Astrocyte (in vitro differentiated cells and primary cell): Measurements from ENCODE around the gene ADAM33. TPM values are rescaled to one million over a fixed set of nuclear protein-coding genes. Genes with fewer than 3 reads are reported as not detected.

ENCODE experiments used
- DNase-seq: peaks from one replicate; pipeline ENCODE4 v3.0.0-alpha.2; 2010; ENCODE audit warnings: low read depth
- FAIRE-seq: peaks from 2 replicates; lab custom pipeline; 2011; peaks lifted over from hg19 to GRCh38; lab: Jason Lieb, UNC
- H2AFZ ChIP-seq: 2 replicates; pipeline ENCODE4 v1.6.0; 2012; ENCODE audit warnings: low read depth, low read length, inconsistent platforms
- H3K27ac ChIP-seq: 2 replicates; pipeline ENCODE4 v1.5.1; 2011; ENCODE audit warnings: low read depth, low read length, inconsistent platforms
- H3K27me3 ChIP-seq: 2 replicates; pipeline ENCODE4 v1.6.0; 2011; ENCODE audit warnings: low read length, inconsistent platforms; ENCODE audit not compliant: insufficient read depth
- H3K36me3 ChIP-seq: 2 replicates; pipeline ENCODE4 v1.5.1; 2011; ENCODE audit warnings: low read length, inconsistent platforms; ENCODE audit not compliant: insufficient read depth
- H3K4me1 ChIP-seq: 2 replicates; pipeline ENCODE4 v1.5.1; 2011; ENCODE audit warnings: low read length, inconsistent platforms; ENCODE audit not compliant: insufficient read depth
- H3K4me2 ChIP-seq: 2 replicates; pipeline ENCODE4 v1.6.0; 2012; ENCODE audit warnings: low read length, inconsistent platforms
- H3K4me3 ChIP-seq: 2 replicates; pipeline ENCODE4 v1.5.1; 2011; ENCODE audit warnings: low read depth, mild to moderate bottlenecking, low read length, inconsistent platforms; ENCODE audit not compliant: insufficient read depth
- H3K79me2 ChIP-seq: 2 replicates; pipeline ENCODE4 v1.6.0; 2012; ENCODE audit warnings: mild to moderate bottlenecking, low read length, inconsistent platforms; ENCODE audit not compliant: insufficient read depth
- H3K9ac ChIP-seq: 2 replicates; pipeline ENCODE4 v1.6.0; 2012; ENCODE audit warnings: mild to moderate bottlenecking, low read length, inconsistent platforms
- H3K9me3 ChIP-seq: 2 replicates; pipeline ENCODE4 v1.5.1; 2012; ENCODE audit warnings: low read depth, mild to moderate bottlenecking, low read length, inconsistent platforms; ENCODE audit not compliant: insufficient read depth
- H4K20me1 ChIP-seq: 2 replicates; pipeline ENCODE4 v1.6.0; 2012; ENCODE audit warnings: low read length, inconsistent platforms; ENCODE audit not compliant: insufficient read depth
- H3K27ac Mint-ChIP-seq: one replicate; pipeline ENCODE4 v1.8.0; 2021; ENCODE audit warnings: mild to moderate bottlenecking, mixed read lengths; ENCODE audit not compliant: unreplicated experiment
- H3K27me3 Mint-ChIP-seq: one replicate; pipeline ENCODE4 v1.8.0; 2021; ENCODE audit warnings: low read depth, mixed read lengths; ENCODE audit not compliant: unreplicated experiment
- H3K36me3 Mint-ChIP-seq: one replicate; pipeline ENCODE4 v1.8.0; 2021; ENCODE audit warnings: low read depth, mixed read lengths; ENCODE audit not compliant: unreplicated experiment
- H3K4me1 Mint-ChIP-seq: one replicate; pipeline ENCODE4 v1.8.0; 2021; ENCODE audit warnings: low read depth, mixed read lengths; ENCODE audit not compliant: unreplicated experiment
- H3K4me3 Mint-ChIP-seq: one replicate; pipeline ENCODE4 v1.8.0; 2021; ENCODE audit warnings: mild to moderate bottlenecking, moderate library complexity, mixed read lengths; ENCODE audit not compliant: unreplicated experiment
- H3K9me3 Mint-ChIP-seq: one replicate; pipeline ENCODE4 v1.8.0; 2021; ENCODE audit warnings: mild to moderate bottlenecking, mixed read lengths; ENCODE audit not compliant: unreplicated experiment
- CTCF ChIP-seq: IDR thresholded peaks from 2 replicates; pipeline ENCODE4 v1.5.1; 2011; ENCODE audit warnings: low read depth, mild to moderate bottlenecking, inconsistent platforms, low read length, moderate library complexity; ENCODE audit not compliant: insufficient read depth
- EZH2 ChIP-seq: IDR thresholded peaks from 2 replicates; pipeline ENCODE4 v1.6.1; 2012; ENCODE audit warnings: mild to moderate bottlenecking, low read length, inconsistent platforms; ENCODE audit not compliant: insufficient read depth
- total RNA-seq: library from RNA; stranded (reverse); gene quantifications from 2 replicates; pipeline ENCODE4 v1.2.1, GENCODE V29; 2021

ADAM33 gene
- total RNA-seq, 1 donor from 2014 or later, result 3.0 TPM

DNA sequence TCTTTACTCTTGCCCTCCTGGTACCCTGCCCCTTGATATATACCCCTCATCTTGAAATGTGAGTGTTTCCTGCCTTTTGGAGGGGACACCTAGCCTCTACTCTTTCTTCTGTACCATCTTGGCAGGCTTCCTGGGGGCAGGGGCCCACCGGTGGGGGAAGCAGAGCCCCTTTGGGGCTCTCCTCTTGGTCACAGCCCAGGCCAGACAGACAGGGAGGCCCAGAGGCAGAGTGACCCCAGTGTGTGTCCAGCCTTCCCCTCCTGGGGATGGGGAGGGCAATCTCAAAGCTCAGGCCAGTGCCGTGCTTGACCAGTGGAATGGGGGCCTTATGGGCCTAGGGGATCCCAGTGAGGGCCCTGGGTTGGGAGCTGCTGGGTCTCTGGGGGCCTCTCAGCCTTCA is 3.6 kb downstream of the ADAM33 start:
- H3K4me1 Mint-ChIP-seq, result peaks cover 13% of the 10 kb centered on the region
- no peaks in the 10 kb centered on the region for H3K9me3 Mint-ChIP-seq
- no peaks in the 10 kb centered on the region for H3K36me3 Mint-ChIP-seq
- H3K27me3 Mint-ChIP-seq, result peaks cover 28% of the 10 kb centered on the region
- Histone ChIP-seq H3K4me3 (no peak overlapping the region), H3K36me3 (no peaks in the 10 kb centered on the region), H3K9me3 (no peaks in the 10 kb centered on the region), H3K27me3 (peaks cover 23% of the 10 kb centered on the region), H3K9ac (no peak overlapping the region), H3K27ac (no peak overlapping the region), H2AFZ (no peak overlapping the region), H3K79me2 (no peaks in the 10 kb centered on the region), H3K4me1 (peaks cover 33% of the 10 kb centered on the region), H4K20me1 (no peaks in the 10 kb centered on the region), H3K4me2 (no peak overlapping the region)
- TF ChIP-seq EZH2, result no peak
- TF ChIP-seq CTCF, result no peak
- H3K27ac Mint-ChIP-seq, result no peak overlapping the region
- no peak for FAIRE-seq
- H3K4me3 Mint-ChIP-seq, result no peak overlapping the region
- DNase-seq, result no peak

- Histone ChIP-seq H4K20me1 (no peaks in the 10 kb centered on the region), H3K36me3 (no peaks in the 10 kb centered on the region), H2AFZ (no peak overlapping the region), H3K4me3 (no peak overlapping the region), H3K27me3 (peaks cover 27% of the 10 kb centered on the region), H3K27ac (no peak overlapping the region), H3K4me1 (peaks cover 33% of the 10 kb centered on the region), H3K79me2 (no peaks in the 10 kb centered on the region), H3K4me2 (no peak overlapping the region), H3K9ac (no peak overlapping the region), H3K9me3 (no peaks in the 10 kb centered on the region)
- TF ChIP-seq EZH2, result no peak
- no peak for TF ChIP-seq CTCF
- H3K4me3 Mint-ChIP-seq, result no peak overlapping the region
- H3K36me3 Mint-ChIP-seq, result no peaks in the 10 kb centered on the region
- H3K4me1 Mint-ChIP-seq, result peaks cover 13% of the 10 kb centered on the region
- FAIRE-seq (no peak), DNase-seq (peak; percentile 28)
- no peaks in the 10 kb centered on the region for H3K9me3 Mint-ChIP-seq
- no peak overlapping the region for H3K27ac Mint-ChIP-seq
- H3K27me3 Mint-ChIP-seq, result peaks cover 29% of the 10 kb centered on the region
These were observed 4.1 kb downstream of the ADAM33 start for GRCh38 chr20:3677733-3678132.

GRCh38 chr20:3674995-3675900 is 6.6 kb downstream of the ADAM33 start:
- Mint-ChIP-seq H3K27ac (no peak overlapping the region), H3K9me3 (no peaks in the 10 kb centered on the region), H3K4me1 (peaks cover 10% of the 10 kb centered on the region), H3K36me3 (no peaks in the 10 kb centered on the region), H3K27me3 (peaks cover 28% of the 10 kb centered on the region), H3K4me3 (no peak overlapping the region)
- FAIRE-seq, result no peak
- Histone ChIP-seq H3K4me1 (peaks cover 20% of the 10 kb centered on the region), H2AFZ (no peak overlapping the region), H4K20me1 (no peaks in the 10 kb centered on the region), H3K4me2 (no peak overlapping the region), H3K4me3 (no peak overlapping the region), H3K27me3 (peaks cover 27% of the 10 kb centered on the region), H3K36me3 (no peaks in the 10 kb centered on the region), H3K9ac (no peak overlapping the region), H3K9me3 (no peaks in the 10 kb centered on the region), H3K79me2 (no peaks in the 10 kb centered on the region), H3K27ac (no peak overlapping the region)
- no peak for DNase-seq
- no peak for TF ChIP-seq EZH2
- no peak for TF ChIP-seq CTCF
